GM04503 (cell line): ENCODE data around the gene LRRC8C.

Source experiments
- DNase-seq: peaks from one replicate; pipeline ENCODE4 v3.0.0-alpha.2; 2012; ENCODE audit warnings: low read depth

Gene LRRC8C

GRCh38 chr1:89671775-89672488 lies 39.0 kb downstream of the LRRC8C start:
- no peak for DNase-seq

- DNase-seq = no peak
Observed at GRCh38 chr1:89672489-89673183, 39.7 kb downstream of the LRRC8C start.

GRCh38 chr1:89673251-89673650 lies 40.3 kb downstream of the LRRC8C start:
- DNase-seq = no peak

- DNase-seq = no peak
Observed at GRCh38 chr1:89675677-89676076, 42.8 kb downstream of the LRRC8C start.

GRCh38 chr1:89681045-89681729 lies 48.3 kb downstream of the LRRC8C start:
- DNase-seq = no peak

- DNase-seq = no peak
Observed at GRCh38 chr1:89682611-89683010, 49.7 kb downstream of the LRRC8C start.

- DNase-seq = no peak
Observed at GRCh38 chr1:89685461-89685860, 52.5 kb downstream of the LRRC8C start.

GRCh38 chr1:89686520-89686919 lies 53.6 kb downstream of the LRRC8C start:
- DNase-seq = no peak

GRCh38 chr1:89687254-89687653 lies 54.3 kb downstream of the LRRC8C start:
- DNase-seq = no peak

- DNase-seq = no peak
Observed at GRCh38 chr1:89688607-89689006, 55.7 kb downstream of the LRRC8C start.

GRCh38 chr1:89689234-89689633 lies 56.3 kb downstream of the LRRC8C start:
- DNase-seq = no peak

- no peak for DNase-seq
Observed at GRCh38 chr1:89690595-89690994, 57.7 kb downstream of the LRRC8C start.

- no peak for DNase-seq
Observed at GRCh38 chr1:89692601-89693521, 59.9 kb downstream of the LRRC8C start.

GRCh38 chr1:89695847-89696246 lies 62.9 kb downstream of the LRRC8C start:
- DNase-seq = no peak

GRCh38 chr1:89697383-89697782 lies 64.5 kb downstream of the LRRC8C start:
- DNase-seq = peak; percentile 58

- DNase-seq = no peak
Observed at GRCh38 chr1:89698020-89698560, 65.2 kb downstream of the LRRC8C start.

- DNase-seq = no peak
Observed at GRCh38 chr1:89698624-89699023, 65.7 kb downstream of the LRRC8C start.

- no peak for DNase-seq
Observed at GRCh38 chr1:89699451-89699986, 66.6 kb downstream of the LRRC8C start.

GRCh38 chr1:89701746-89702241 lies 68.9 kb downstream of the LRRC8C start:
- DNase-seq = no peak

GRCh38 chr1:89702520-89703045 lies 69.7 kb downstream of the LRRC8C start:
- no peak for DNase-seq

- DNase-seq = no peak
Observed at GRCh38 chr1:89703469-89703868, 70.5 kb downstream of the LRRC8C start.
